Natural killer cell (primary cell): ENCODE results near the gene RIMBP3C. TPM values are rescaled to one million over a fixed set of nuclear protein-coding genes. Genes with fewer than 3 reads are reported as not detected.
"Not testable (repeated sequence)": the region's sequence is repeated elsewhere in the genome, so short reads cannot be mapped to it uniquely, and the experiment has no call there.

ENCODE experiments used
- ATAC-seq, 3 donors: fragments of 150-1000 bp in 2 of 3; fragments of 200-7000 bp in 1 of 3; cut with Tn5 transposase; 1 replicate in 1 of 3; 2 replicates in 2 of 3; pipeline ENCODE4 v1.10.0; 2021; ENCODE audit warnings: mild to moderate bottlenecking in 2 of 3, moderate library complexity in 2 of 3
- DNase-seq, 2 donors: peaks; one replicate each; pipeline versions ENCODE4 v3.0.0 to v3.0.0-alpha.2; 2013 to 2021; ENCODE audit warnings: mixed read lengths in 1 of 2
- H3K27ac ChIP-seq: one replicate; pipeline ENCODE4 v1.5.1; 2013; ENCODE audit warnings: mild to moderate bottlenecking, low read length
- H3K27me3 ChIP-seq: one replicate; pipeline ENCODE4 v1.6.1; 2013; ENCODE audit warnings: low read length; ENCODE audit not compliant: control insufficient read depth, insufficient read depth
- H3K36me3 ChIP-seq: one replicate; pipeline ENCODE4 v1.6.1; 2013; ENCODE audit warnings: low read length; ENCODE audit not compliant: control insufficient read depth, insufficient read depth
- H3K4me1 ChIP-seq: one replicate; pipeline ENCODE4 v1.6.1; 2013; ENCODE audit warnings: low read length; ENCODE audit not compliant: control insufficient read depth, insufficient read depth
- H3K4me3 ChIP-seq: one replicate; pipeline ENCODE4 v1.5.1; 2013; ENCODE audit warnings: low read length
- H3K9me3 ChIP-seq: one replicate; pipeline ENCODE4 v1.6.1; 2013; ENCODE audit warnings: low read length; ENCODE audit not compliant: control insufficient read depth, insufficient read depth
- H3K27ac Mint-ChIP-seq, 2 donors: one replicate each; pipeline ENCODE4 v1.8.0; 2022; ENCODE audit warnings: mild to moderate bottlenecking in 2 of 2, mixed read lengths in 2 of 2, moderate library complexity in 1 of 2
- H3K27me3 Mint-ChIP-seq, 2 donors: one replicate each; pipeline ENCODE4 v1.8.0; 2022; ENCODE audit warnings: low read depth in 2 of 2, mixed read lengths in 2 of 2
- H3K36me3 Mint-ChIP-seq: one replicate; pipeline ENCODE4 v1.8.0; 2022; ENCODE audit warnings: mixed read lengths
- H3K4me1 Mint-ChIP-seq, 2 donors: one replicate each; pipeline ENCODE4 v1.8.0; 2022; ENCODE audit warnings: mixed read lengths in 2 of 2
- H3K4me3 Mint-ChIP-seq: one replicate; pipeline ENCODE4 v1.8.0; 2022; ENCODE audit warnings: mild to moderate bottlenecking, moderate library complexity, mixed read lengths
- H3K9me3 Mint-ChIP-seq, 2 donors: one replicate each; pipeline ENCODE4 v1.8.0; 2022; ENCODE audit warnings: mixed read lengths in 2 of 2
- whole genome bisulfite sequencing: methylation state at CpG from one replicate; pipeline ENCODE4 v1.1.7; 2013; ENCODE audit warnings: missing lambda C conversion rate; ENCODE audit not compliant: insufficient coverage; 5-methylcytosine and 5-hydroxymethylcytosine counted together
- intact Hi-C: fragments of 100-400 bp; cut with micrococcal nuclease; formaldehyde crosslinking; loops from one replicate; pipeline ENCODE4 v1.14.2; 2022
- total RNA-seq, 4 donors: library from RNA; stranded (reverse); fragments of 120-200 nt in 1 of 4; gene quantifications; one replicate each; pipeline versions ENCODE4 v1.2.3 to v1.2.4, GENCODE V29; 2013 to 2022
- TF ChIP-seq, protein P1 (sequence below): fragments of 200-600 bp; IDR thresholded peaks from one replicate; pipeline ENCODE4 v1.8.0; 2022; ENCODE audit warnings: antibody characterized with exemption

Gene RIMBP3C
- total RNA-seq, 3 donors from 2014 or later (not counting 1 experiment from before 2014, with no cell fraction given): 0.35 to 1.0 (median 0.38) TPM

DNA sequence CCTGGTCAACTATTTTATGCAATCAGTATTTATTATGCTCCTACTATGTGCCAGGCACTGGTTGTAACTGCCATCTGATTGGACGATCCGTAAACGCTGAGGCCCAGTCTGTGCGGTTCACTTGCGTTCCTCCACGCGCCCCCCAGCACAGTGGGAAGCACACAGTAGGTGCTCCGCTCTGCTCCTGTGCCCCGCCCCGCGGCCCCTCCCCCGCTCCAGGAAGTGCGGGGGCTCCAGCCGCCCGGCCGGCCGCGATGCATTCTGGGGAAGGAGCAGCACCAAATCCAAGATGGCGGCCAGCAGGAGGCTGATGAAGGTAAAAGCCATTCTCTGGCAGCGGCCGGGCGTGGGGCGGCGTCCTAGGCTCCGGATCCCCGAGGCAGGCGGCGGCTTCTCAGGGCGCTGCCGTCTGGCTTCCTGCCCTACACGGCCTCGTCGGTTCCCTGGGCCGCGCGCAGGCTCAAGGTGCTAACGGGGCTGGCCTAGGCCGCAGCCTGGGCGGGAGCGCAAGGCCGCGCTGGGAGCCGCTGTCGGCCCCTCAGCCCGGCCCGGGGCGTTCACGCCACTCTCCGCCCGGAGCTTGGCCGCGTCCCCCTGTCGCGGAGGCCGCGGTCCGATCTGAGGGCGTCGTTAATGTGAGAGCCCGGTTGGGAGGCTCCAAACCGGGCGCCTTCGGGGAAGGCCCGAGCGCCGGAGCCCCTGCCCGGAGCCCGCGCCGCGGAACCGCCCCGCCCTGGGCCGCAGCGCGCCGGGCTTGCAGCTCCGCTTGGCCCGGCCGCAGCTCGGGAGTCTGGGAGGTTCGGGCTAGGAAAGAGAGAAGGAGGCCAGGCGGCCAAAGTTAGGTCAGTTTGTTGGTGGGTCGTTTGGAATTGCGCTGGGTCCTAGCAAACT is 16.4 kb upstream of the RIMBP3C start, which contains the start of gene UBE2L3:
UBE2L3 (plus strand) TSS at position 259 of the 891 bp plus-strand sequence; CDS start at position 290, 31 bp downstream.
- H3K4me1 ChIP-seq: peaks cover 37% of the 10 kb centered on the region
- intact Hi-C loops: no loop called here
- peak within 1 kb of the TSS; percentile 86 for H3K4me3 Mint-ChIP-seq
- TF ChIP-seq, protein P1, sequence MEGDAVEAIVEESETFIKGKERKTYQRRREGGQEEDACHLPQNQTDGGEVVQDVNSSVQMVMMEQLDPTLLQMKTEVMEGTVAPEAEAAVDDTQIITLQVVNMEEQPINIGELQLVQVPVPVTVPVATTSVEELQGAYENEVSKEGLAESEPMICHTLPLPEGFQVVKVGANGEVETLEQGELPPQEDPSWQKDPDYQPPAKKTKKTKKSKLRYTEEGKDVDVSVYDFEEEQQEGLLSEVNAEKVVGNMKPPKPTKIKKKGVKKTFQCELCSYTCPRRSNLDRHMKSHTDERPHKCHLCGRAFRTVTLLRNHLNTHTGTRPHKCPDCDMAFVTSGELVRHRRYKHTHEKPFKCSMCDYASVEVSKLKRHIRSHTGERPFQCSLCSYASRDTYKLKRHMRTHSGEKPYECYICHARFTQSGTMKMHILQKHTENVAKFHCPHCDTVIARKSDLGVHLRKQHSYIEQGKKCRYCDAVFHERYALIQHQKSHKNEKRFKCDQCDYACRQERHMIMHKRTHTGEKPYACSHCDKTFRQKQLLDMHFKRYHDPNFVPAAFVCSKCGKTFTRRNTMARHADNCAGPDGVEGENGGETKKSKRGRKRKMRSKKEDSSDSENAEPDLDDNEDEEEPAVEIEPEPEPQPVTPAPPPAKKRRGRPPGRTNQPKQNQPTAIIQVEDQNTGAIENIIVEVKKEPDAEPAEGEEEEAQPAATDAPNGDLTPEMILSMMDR: no peak
- H3K9me3 Mint-ChIP-seq: no peaks in the 10 kb centered on the region
- H3K27me3 Mint-ChIP-seq: no peaks in the 10 kb centered on the region
- no peaks in the 10 kb centered on the region for H3K9me3 ChIP-seq
- peaks cover 40 to 52% of the 10 kb centered on the region in 2 donors for H3K4me1 Mint-ChIP-seq
- no peaks in the 10 kb centered on the region for H3K27me3 ChIP-seq
- H3K27ac ChIP-seq: peak within 1 kb of the TSS; percentile 81
- WGBS: under 1% methylated on average over 85 of the region's 85 CpGs
- peak within 1 kb of the TSS; percentile 88 to 91 for H3K27ac Mint-ChIP-seq
- H3K36me3 Mint-ChIP-seq: no peaks in the 10 kb centered on the region
- no peaks in the 10 kb centered on the region for H3K36me3 ChIP-seq
- peak within 1 kb of the TSS; percentile 47 for H3K4me3 ChIP-seq
- DNase-seq: peak; percentile 81 to 89
- peak; percentile 90 to 92 (median 91) for ATAC-seq

DNA sequence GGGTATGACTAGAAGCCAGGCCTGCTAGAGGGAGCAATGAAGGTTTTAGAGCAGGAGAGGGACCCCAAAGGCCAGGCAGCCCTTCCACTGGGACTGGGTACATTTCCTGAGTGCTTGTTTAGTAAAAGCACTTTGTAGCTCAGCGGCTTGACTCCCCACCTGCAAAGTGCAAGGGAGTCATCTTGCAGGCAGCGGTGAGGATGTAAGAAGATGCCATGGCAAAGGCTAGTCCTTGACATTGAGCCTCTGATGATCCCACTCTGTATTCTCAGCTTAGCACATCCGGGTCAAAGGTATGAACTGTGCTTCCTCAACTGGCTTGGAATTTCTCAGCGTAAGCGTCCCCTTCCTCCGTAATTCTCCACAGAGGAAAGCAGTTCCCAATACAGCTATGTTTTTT is 13.2 kb upstream of the RIMBP3C start:
- 92% methylated on average over 6 of the region's 6 CpGs for WGBS
- H3K4me3 ChIP-seq: no peak overlapping the region
- ATAC-seq: no peak
- TF ChIP-seq, protein P1: no peak
- no peak overlapping the region for H3K4me3 Mint-ChIP-seq
- no peaks in the 10 kb centered on the region for H3K9me3 ChIP-seq
- no peak overlapping the region for H3K27ac ChIP-seq
- H3K4me1 ChIP-seq: peaks cover 17% of the 10 kb centered on the region
- H3K9me3 Mint-ChIP-seq: no peaks in the 10 kb centered on the region
- peaks cover 0 to 2% of the 10 kb centered on the region in 2 donors for H3K27me3 Mint-ChIP-seq
- no peaks in the 10 kb centered on the region for H3K36me3 Mint-ChIP-seq
- H3K4me1 Mint-ChIP-seq: peaks cover 12 to 23% of the 10 kb centered on the region in 2 donors
- no peak overlapping the region for H3K27ac Mint-ChIP-seq
- no peaks in the 10 kb centered on the region for H3K36me3 ChIP-seq
- intact Hi-C loops: no loop called here
- H3K27me3 ChIP-seq: no peaks in the 10 kb centered on the region
- no peak for DNase-seq

DNA sequence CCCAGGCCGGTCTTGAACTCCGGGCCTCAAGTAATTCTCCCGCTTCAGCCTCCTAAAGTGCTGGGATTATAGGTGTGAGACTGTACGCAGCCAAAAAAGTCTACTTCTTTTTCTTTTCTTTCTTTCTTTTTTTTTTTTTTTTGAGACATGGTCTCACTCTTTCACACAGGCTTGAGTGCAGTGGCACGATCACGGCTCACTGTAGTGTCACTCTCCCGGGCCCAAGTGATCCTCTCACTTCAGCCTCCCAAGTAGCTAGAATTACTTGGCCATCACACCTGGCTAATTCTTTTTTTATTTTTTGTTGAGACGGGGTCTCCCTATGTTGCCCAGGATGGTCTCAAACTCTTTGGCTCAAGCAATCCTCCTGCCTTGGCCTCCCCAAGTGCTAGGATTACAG is 12.7 kb upstream of the RIMBP3C start:
- TF ChIP-seq, protein P1: no peak
- H3K9me3 ChIP-seq: no peaks in the 10 kb centered on the region
- no peak overlapping the region for H3K27ac ChIP-seq
- WGBS: 88% methylated on average over 5 of the region's 8 CpGs
- intact Hi-C loops: no loop called here
- Mint-ChIP-seq H3K4me3 (no peak overlapping the region), H3K4me1 (peaks cover 8 to 19% of the 10 kb centered on the region in 2 donors), H3K9me3 (no peaks in the 10 kb centered on the region), H3K36me3 (no peaks in the 10 kb centered on the region), H3K27ac (no peak overlapping the region), H3K27me3 (peaks cover 0 to 2% of the 10 kb centered on the region in 2 donors)
- DNase-seq (no peak), ATAC-seq (no peak)
- no peaks in the 10 kb centered on the region for H3K27me3 ChIP-seq
- H3K36me3 ChIP-seq: no peaks in the 10 kb centered on the region
- H3K4me1 ChIP-seq: peaks cover 12% of the 10 kb centered on the region
- no peak overlapping the region for H3K4me3 ChIP-seq

DNA sequence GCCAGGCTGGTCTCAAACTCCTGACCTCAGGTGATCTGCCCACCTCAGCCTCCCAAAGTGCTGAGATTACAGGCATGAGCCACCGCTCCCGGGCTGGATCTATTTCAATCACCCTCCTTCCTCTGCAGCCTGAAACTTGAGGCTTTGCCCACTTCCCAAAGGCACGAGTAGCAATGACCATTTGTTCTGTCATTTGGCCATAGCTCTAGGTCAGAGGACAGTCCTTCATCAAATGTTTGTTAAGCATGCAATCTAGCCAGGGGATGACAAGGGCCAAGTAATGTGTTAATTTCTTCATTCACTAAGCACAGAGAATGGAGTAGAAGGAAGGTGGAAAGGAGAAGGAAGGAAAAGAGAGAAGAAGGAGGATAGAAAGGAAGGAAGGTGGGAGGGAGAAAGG is 9.4 kb upstream of the RIMBP3C start:
- H3K27ac Mint-ChIP-seq, H3K4me1 ChIP-seq, H3K4me1 Mint-ChIP-seq, H3K27ac ChIP-seq, H3K27me3 Mint-ChIP-seq, ATAC-seq, intact Hi-C loops, H3K4me3 ChIP-seq, DNase-seq, H3K36me3 ChIP-seq, H3K36me3 Mint-ChIP-seq, H3K9me3 Mint-ChIP-seq, H3K4me3 Mint-ChIP-seq, H3K27me3 ChIP-seq, H3K9me3 ChIP-seq: not testable (repeated sequence)
- WGBS: no CpG with 5 or more reads among the region's 3 CpGs

DNA sequence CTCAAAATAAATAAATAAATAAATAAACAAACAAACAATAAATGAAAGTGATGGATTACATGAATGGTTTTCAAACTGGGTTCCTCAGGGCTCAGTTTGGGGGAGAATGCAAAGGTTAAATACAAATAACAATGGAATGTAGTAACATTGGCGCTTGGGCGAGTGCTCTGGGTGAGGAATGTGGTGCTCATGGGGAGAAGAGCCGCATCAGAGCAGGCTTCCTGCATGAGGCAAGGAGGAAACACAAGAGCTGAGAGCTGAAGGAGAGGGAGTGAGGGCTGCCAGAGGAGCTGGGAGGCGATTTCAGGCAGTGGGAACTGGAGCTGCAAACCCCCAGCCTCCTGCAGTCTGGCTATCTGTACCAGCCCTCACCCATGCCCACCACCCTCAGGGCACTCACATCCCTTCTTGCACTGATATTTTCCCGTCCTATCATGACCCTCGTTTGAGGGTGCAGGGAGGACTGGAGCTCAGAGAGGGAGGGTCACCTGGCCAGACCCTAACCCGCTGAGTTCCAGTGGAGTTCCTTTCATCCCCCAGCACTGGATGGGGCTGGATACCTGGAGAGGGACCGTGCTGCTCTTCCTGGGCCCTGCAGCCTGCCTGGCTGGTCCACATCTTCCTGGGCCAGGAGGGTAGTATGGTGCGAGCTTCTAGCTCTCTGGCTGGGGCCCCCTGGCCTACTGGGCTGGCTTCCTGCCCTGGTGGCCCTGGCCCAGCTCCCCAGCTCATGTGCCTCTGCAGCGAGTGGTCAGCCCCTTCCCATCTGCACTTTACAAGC is 8.3 kb upstream of the RIMBP3C start:
- ATAC-seq, DNase-seq, intact Hi-C loops, H3K9me3 ChIP-seq, H3K9me3 Mint-ChIP-seq, H3K27ac ChIP-seq, H3K36me3 Mint-ChIP-seq, H3K4me3 ChIP-seq, H3K4me1 Mint-ChIP-seq, H3K27ac Mint-ChIP-seq, H3K4me3 Mint-ChIP-seq, H3K36me3 ChIP-seq, H3K27me3 Mint-ChIP-seq, H3K4me1 ChIP-seq, H3K27me3 ChIP-seq: not testable (repeated sequence)
- WGBS: 90% methylated on average over 2 of the region's 10 CpGs
